DND-41 (cell line): ENCODE results near the gene MMADHC.

Experiments
- ATAC-seq: fragments of 200-7000 bp; cut with Tn5 transposase; 3 replicates; pipeline ENCODE4 v1.9.1; 2021; ENCODE audit warnings: low read depth; ENCODE audit not compliant: insufficient read depth
- DNase-seq: peaks from one replicate; pipeline ENCODE4 v3.0.0-alpha.2; 2020
- H2AFZ ChIP-seq: 2 replicates; pipeline ENCODE4 v1.6.0; 2012; ENCODE audit warnings: low read depth, low read length
- H3K27ac ChIP-seq: 2 replicates; pipeline ENCODE4 v1.5.1; 2012; ENCODE audit warnings: low read length, inconsistent platforms
- H3K27me3 ChIP-seq: fragments of 200-600 bp; sonication (generic); 2 replicates; pipeline ENCODE4 v1.6.0; 2012; ENCODE audit warnings: low read length, mild to moderate bottlenecking, inconsistent platforms; ENCODE audit not compliant: insufficient read depth, poor library complexity
- H3K36me3 ChIP-seq: 2 replicates; pipeline ENCODE4 v1.5.1; 2012; ENCODE audit warnings: low read length, inconsistent platforms; ENCODE audit not compliant: insufficient read depth
- H3K4me1 ChIP-seq: 2 replicates; pipeline ENCODE4 v1.5.1; 2012; ENCODE audit warnings: mild to moderate bottlenecking, low read length; ENCODE audit not compliant: insufficient read depth
- H3K4me2 ChIP-seq: 2 replicates; pipeline ENCODE4 v1.6.0; 2012; ENCODE audit warnings: mild to moderate bottlenecking, moderate library complexity, low read length, inconsistent platforms; ENCODE audit not compliant: insufficient read depth
- H3K4me3 ChIP-seq, 2 experiments: fragments of 200-600 bp in 1 of 2; shearing (Covaris generic) in 1 of 2; 2 replicates each; pipeline ENCODE4 v1.5.1; 2012 to 2016; ENCODE audit warnings: inconsistent platforms in 2 of 2, low read length in 2 of 2, mild to moderate bottlenecking in 2 of 2, low read depth in 1 of 2, moderate library complexity in 1 of 2
- H3K79me2 ChIP-seq: 2 replicates; pipeline ENCODE4 v1.6.0; 2012; ENCODE audit warnings: low read length, inconsistent platforms; ENCODE audit not compliant: insufficient read depth
- H3K9ac ChIP-seq: 2 replicates; pipeline ENCODE4 v1.6.0; 2012; ENCODE audit warnings: low read depth, mild to moderate bottlenecking, inconsistent platforms, low read length, moderate library complexity
- H3K9me3 ChIP-seq: 2 replicates; pipeline ENCODE4 v1.5.1; 2012; ENCODE audit warnings: low read length, moderate library complexity, mild to moderate bottlenecking, inconsistent platforms; ENCODE audit not compliant: insufficient read depth, severe bottlenecking
- H4K20me1 ChIP-seq: 2 replicates; pipeline ENCODE4 v1.6.0; 2012; ENCODE audit warnings: low read length; ENCODE audit not compliant: insufficient read depth
- EZH2 ChIP-seq: IDR thresholded peaks from 3 replicates; pipeline ENCODE4 v1.6.1; 2012; ENCODE audit warnings: borderline replicate concordance, low read depth, mild to moderate bottlenecking, moderate library complexity, low read length, inconsistent platforms; ENCODE audit not compliant: severe bottlenecking
- TF ChIP-seq, protein P1 (sequence below): IDR thresholded peaks from 2 replicates; pipeline ENCODE4 v1.5.1; 2012; ENCODE audit warnings: borderline replicate concordance, low read length, moderate library complexity, mild to moderate bottlenecking; ENCODE audit not compliant: poor library complexity, severe bottlenecking; ENCODE audit errors: extremely low read depth

Gene MMADHC

GRCh38 chr2:149613704-149614103 lies 26.1 kb upstream of the MMADHC start:
- Histone ChIP-seq H3K79me2 (no peaks in the 10 kb centered on the region), H3K9me3 (peaks cover 3% of the 10 kb centered on the region), H3K27ac (no peak overlapping the region), H3K4me3 (no peak overlapping the region), H2AFZ (no peak overlapping the region), H4K20me1 (no peaks in the 10 kb centered on the region), H3K27me3 (no peaks in the 10 kb centered on the region), H3K36me3 (no peaks in the 10 kb centered on the region), H3K4me2 (no peak overlapping the region), H3K9ac (no peak overlapping the region), H3K4me1 (no peaks in the 10 kb centered on the region)
- ATAC-seq: no peak
- TF ChIP-seq, protein P1, sequence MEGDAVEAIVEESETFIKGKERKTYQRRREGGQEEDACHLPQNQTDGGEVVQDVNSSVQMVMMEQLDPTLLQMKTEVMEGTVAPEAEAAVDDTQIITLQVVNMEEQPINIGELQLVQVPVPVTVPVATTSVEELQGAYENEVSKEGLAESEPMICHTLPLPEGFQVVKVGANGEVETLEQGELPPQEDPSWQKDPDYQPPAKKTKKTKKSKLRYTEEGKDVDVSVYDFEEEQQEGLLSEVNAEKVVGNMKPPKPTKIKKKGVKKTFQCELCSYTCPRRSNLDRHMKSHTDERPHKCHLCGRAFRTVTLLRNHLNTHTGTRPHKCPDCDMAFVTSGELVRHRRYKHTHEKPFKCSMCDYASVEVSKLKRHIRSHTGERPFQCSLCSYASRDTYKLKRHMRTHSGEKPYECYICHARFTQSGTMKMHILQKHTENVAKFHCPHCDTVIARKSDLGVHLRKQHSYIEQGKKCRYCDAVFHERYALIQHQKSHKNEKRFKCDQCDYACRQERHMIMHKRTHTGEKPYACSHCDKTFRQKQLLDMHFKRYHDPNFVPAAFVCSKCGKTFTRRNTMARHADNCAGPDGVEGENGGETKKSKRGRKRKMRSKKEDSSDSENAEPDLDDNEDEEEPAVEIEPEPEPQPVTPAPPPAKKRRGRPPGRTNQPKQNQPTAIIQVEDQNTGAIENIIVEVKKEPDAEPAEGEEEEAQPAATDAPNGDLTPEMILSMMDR: no peak
- no peak for TF ChIP-seq EZH2
- DNase-seq: no peak

DNA sequence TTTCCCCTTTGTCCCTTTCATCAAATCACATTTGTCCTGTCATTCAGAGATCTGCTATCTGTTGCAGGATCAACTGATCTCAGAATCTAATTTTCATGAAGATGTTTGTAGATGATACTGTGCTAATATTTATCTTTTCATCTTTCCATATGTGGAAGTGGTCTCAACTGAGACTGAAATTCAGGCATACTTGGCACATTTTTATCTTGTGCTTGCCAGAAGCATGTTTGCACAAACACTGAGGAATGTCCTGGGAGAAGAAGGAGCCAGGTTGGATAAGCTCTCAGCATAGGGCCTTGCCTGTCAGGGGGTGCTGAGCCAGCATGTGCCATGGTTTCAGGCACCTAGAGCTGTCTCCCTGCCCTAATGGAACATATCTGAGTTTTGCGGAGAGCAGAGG lies 24.5 kb upstream of the MMADHC start:
- H3K9ac ChIP-seq: no peak overlapping the region
- H3K9me3 ChIP-seq: peaks cover 3% of the 10 kb centered on the region
- no peaks in the 10 kb centered on the region for H4K20me1 ChIP-seq
- no peak overlapping the region for H3K4me2 ChIP-seq
- no peak overlapping the region for H2AFZ ChIP-seq
- ATAC-seq (no peak), DNase-seq (no peak)
- TF ChIP-seq, protein P1: no peak
- no peak for TF ChIP-seq EZH2
- no peaks in the 10 kb centered on the region for H3K4me1 ChIP-seq
- no peaks in the 10 kb centered on the region for H3K79me2 ChIP-seq
- H3K4me3 ChIP-seq: no peak overlapping the region
- H3K36me3 ChIP-seq: no peaks in the 10 kb centered on the region
- H3K27me3 ChIP-seq: no peaks in the 10 kb centered on the region
- H3K27ac ChIP-seq: no peak overlapping the region

- Histone ChIP-seq H3K9me3 (peaks cover 3% of the 10 kb centered on the region), H4K20me1 (no peaks in the 10 kb centered on the region), H3K4me2 (no peak overlapping the region), H3K27ac (no peak overlapping the region), H3K9ac (no peak overlapping the region), H3K27me3 (no peaks in the 10 kb centered on the region), H3K79me2 (no peaks in the 10 kb centered on the region), H3K4me3 (no peak overlapping the region), H3K36me3 (no peaks in the 10 kb centered on the region), H2AFZ (no peak overlapping the region), H3K4me1 (no peaks in the 10 kb centered on the region)
- no peak for DNase-seq
- ATAC-seq: no peak
- no peak for TF ChIP-seq EZH2
- TF ChIP-seq, protein P1: no peak
Observed at GRCh38 chr2:149611100-149611820, 23.7 kb upstream of the MMADHC start.
